ENCODE measurements around the gene RAD51B.
A peak's percentile ranks its signal among the peaks of the same experiment; 100 is the strongest.

Gene RAD51B

GRCh38 chr14:68604822-68605221 is 785.2 kb downstream of the RAD51B start:
- no peak overlapping the region for H3K27ac ChIP-seq
- TF ChIP-seq ZFX (IDR thresholded peaks at IDR 0.05) (no peak), CTCF (conservative IDR thresholded peaks at IDR 0.05) (no peak)

- TF ChIP-seq ZFX (IDR thresholded peaks at IDR 0.05) (no peak), CTCF (conservative IDR thresholded peaks at IDR 0.05) (no peak)
- H3K27ac ChIP-seq: no peak overlapping the region
These were observed 786.6 kb downstream of the RAD51B start for GRCh38 chr14:68606176-68606575.

GRCh38 chr14:68606644-68607043 is 787.1 kb downstream of the RAD51B start:
- peak overlapping the region; percentile 26; the same call in 1 of the 2 replicates for H3K27ac ChIP-seq

GRCh38 chr14:68607081-68607866 is 787.7 kb downstream of the RAD51B start:
- H3K27ac ChIP-seq: peak overlapping the region; percentile 26

More at GRCh38 chr14:68606644-68607043, 787.1 kb downstream of the RAD51B start:
- TF ChIP-seq ZFX (IDR thresholded peaks at IDR 0.05) (no peak), CTCF (conservative IDR thresholded peaks at IDR 0.05) (no peak)

GRCh38 chr14:68607867-68608573 is 788.4 kb downstream of the RAD51B start:
- H3K27ac ChIP-seq: peak overlapping the region; percentile 26
- TF ChIP-seq ZFX (IDR thresholded peaks at IDR 0.05) (no peak), CTCF (conservative IDR thresholded peaks at IDR 0.05) (no peak)

More at GRCh38 chr14:68607081-68607866, 787.7 kb downstream of the RAD51B start:
- no peak for TF ChIP-seq ZFX (IDR thresholded peaks at IDR 0.05)

GRCh38 chr14:68608574-68608962 is 789.0 kb downstream of the RAD51B start:
- H3K27ac ChIP-seq: no peak overlapping the region
- TF ChIP-seq ZFX (IDR thresholded peaks at IDR 0.05) (no peak), CTCF (conservative IDR thresholded peaks at IDR 0.05) (no peak)

- TF ChIP-seq CTCF (conservative IDR thresholded peaks at IDR 0.05): no peak
- no peak for TF ChIP-seq ZFX (IDR thresholded peaks at IDR 0.05)
- no peak overlapping the region for H3K27ac ChIP-seq
These were observed 789.4 kb downstream of the RAD51B start for GRCh38 chr14:68609012-68609411.

Data from C4-2B (cell line).